AG04449 (cell line): ENCODE results near the gene NOL12.

Experiments used
- CTCF ChIA-PET: fragments of 350-600 bp; formaldehyde crosslinking; extraction: SDS; loops from one replicate; lab custom pipeline; 2021; ENCODE audit warnings: antibody characterized with exemption; lab: Yijun Ruan, JAX
- POLR2A ChIA-PET: fragments of 400-600, 350-600 bp; formaldehyde crosslinking; extraction: SDS; loops from one replicate; lab custom pipeline; 2020; ENCODE audit warnings: antibody characterized with exemption, inconsistent platforms; lab: Yijun Ruan, JAX
- DNase-seq: peaks from one replicate; pipeline ENCODE4 v3.0.0-alpha.2; 2010; ENCODE audit warnings: low read depth, low spot score
- H3K4me3 ChIP-seq: 2 replicates; pipeline ENCODE4 v1.5.1; 2011; ENCODE audit warnings: low read depth, mild to moderate bottlenecking, control low read depth, low read length
- TF ChIP-seq, protein P1 (sequence below): IDR thresholded peaks from one replicate; pipeline ENCODE4 v1.5.1; 2011; ENCODE audit warnings: mild to moderate bottlenecking, moderate library complexity, low read length, control low read depth, inconsistent platforms; ENCODE audit not compliant: insufficient read depth; ENCODE audit errors: missing control alignments

Gene NOL12

DNA sequence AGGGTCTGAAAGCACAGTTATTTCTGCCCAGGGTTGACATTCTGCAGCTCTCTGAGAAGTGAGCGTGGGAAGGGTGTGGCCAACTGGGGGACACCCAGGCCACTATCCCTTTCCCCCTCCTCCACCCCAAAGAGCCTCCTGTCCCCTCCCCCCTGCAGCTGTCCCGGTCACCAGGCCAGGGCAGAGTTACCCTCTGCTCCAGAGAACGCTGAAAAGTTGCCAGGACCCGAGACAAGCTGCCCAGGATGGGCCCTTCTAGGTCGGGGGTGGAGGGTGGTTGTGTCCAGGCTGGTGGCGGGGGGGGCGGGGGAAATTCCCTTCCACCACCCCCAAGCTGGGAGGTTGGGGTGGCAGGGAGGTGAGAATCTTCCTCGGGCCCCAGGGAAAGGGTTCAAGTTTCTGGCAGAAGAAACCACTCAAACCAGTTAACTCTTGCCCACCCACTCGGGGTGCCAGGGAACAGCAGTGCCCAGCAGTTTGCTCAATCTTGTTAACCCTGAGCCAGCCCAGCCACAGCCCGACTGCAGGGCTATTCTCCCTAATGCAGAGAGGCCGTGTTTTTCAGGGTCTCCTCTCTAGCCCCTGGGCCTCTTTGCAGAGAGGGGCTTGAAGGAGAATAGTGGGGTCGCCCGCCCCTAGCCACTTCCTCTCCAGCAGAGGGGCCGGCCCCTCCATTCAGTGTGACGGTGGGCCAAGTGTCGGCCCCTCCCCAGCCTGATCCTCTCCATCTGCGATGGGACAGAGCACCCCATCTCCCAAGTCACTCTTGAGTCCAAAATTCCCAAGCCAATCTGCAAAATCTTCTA is 10.0 kb upstream of the NOL12 start:
- peak overlapping the region; percentile 97 for H3K4me3 ChIP-seq
- ChIA-PET CTCF (interaction anchor here (0.8 to 16.5 kb wide), 8 partner anchors 8 to 69 kb away, joined by 3 to 333 read pairs (median 6); partner anchors contain the start of genes GGA1, SH3BP1 and TRIOBP), POLR2A (interaction anchor here (0.7 to 3.5 kb wide), 18 partner anchors 10 to 1896 kb away, joined by 3 to 52 read pairs (median 6); partner anchors contain the start of genes GGA1, NOL12, PDXP and TRIOBP)
- TF ChIP-seq, protein P1, sequence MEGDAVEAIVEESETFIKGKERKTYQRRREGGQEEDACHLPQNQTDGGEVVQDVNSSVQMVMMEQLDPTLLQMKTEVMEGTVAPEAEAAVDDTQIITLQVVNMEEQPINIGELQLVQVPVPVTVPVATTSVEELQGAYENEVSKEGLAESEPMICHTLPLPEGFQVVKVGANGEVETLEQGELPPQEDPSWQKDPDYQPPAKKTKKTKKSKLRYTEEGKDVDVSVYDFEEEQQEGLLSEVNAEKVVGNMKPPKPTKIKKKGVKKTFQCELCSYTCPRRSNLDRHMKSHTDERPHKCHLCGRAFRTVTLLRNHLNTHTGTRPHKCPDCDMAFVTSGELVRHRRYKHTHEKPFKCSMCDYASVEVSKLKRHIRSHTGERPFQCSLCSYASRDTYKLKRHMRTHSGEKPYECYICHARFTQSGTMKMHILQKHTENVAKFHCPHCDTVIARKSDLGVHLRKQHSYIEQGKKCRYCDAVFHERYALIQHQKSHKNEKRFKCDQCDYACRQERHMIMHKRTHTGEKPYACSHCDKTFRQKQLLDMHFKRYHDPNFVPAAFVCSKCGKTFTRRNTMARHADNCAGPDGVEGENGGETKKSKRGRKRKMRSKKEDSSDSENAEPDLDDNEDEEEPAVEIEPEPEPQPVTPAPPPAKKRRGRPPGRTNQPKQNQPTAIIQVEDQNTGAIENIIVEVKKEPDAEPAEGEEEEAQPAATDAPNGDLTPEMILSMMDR = no peak
- no peak for DNase-seq

DNA sequence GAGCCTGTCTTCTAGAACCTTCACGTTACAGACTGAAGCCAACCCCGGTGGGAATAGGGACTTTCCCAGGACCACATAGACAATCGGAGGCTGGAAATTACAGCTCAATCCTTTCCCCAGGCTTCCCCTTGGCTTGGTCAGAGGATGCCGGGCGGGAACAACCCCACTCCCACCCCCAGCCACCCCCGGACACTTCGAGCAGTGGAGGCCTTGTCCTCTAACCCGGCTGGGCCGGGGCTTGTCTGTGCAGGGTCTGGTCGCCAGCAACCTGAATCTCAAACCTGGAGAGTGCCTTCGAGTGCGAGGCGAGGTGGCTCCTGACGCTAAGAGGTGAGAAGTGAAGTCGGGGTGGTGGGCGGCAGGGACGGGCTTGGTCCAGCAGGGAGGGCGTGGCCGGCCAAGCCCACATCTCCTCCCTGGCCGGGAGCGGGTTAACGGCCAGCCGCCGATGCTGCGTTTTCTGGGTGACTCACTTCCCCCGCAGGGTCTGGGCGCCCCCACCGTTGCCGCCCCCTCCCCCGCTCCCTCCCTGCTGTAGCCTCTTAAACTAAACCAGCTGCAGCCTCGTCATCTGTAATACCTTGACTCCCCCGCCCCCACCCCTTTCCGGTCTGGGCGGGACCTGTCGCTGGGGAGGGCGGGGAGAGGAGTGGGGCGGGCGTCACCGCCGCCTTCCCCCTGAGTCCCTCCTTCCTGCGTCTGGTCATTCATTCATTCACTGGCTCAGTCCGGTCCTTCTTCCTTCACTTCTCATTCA is 9.2 kb upstream of the NOL12 start:
- TF ChIP-seq, protein P1 = no peak
- peak overlapping the region; percentile 97 for H3K4me3 ChIP-seq
- ChIA-PET CTCF (interaction anchor here (0.8 to 16.5 kb wide), 6 partner anchors 9 to 39 kb away, joined by 3 to 333 read pairs (median 12); partner anchors contain the start of genes SH3BP1 and TRIOBP), POLR2A (interaction anchor here (0.6 to 3.5 kb wide), 12 partner anchors 9 to 128 kb away, joined by 3 to 52 read pairs (median 11); partner anchors contain the start of genes GGA1, NOL12 and PDXP)
- DNase-seq = peak; percentile 87

DNA sequence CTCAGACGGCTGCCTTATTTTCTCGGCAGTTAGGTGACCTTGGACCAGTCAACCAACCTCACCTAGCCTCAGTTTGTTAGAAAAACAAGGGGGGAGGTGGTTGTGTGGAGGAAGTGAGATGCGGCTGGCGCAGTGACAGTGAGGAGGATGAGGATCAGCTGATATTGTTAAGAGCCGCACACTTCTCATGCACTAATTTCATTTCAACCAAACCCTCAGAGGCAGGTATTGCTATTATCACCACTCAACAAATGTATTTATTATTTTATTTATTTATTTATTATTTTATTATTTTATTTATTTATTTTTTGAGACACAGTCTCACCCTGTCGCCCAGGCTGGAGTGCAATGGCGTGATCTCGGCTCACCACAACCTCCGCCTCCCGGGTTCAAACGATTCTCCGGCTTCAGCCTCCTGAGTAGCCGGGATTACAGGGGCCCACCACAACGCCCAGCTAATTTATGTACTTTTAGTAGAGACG is 8.6 kb upstream of the NOL12 start:
- CTCF ChIA-PET = interaction anchor here (1.0 to 16.5 kb wide), 2 partner anchors 16 to 39 kb away, joined by 3 to 333 read pairs; partner anchors contain the start of gene SH3BP1
- POLR2A ChIA-PET = interaction anchor here (0.6 to 3.5 kb wide), 7 partner anchors 14 to 69 kb away, joined by 3 to 52 read pairs (median 18); partner anchors contain the start of genes GGA1 and PDXP
- TF ChIP-seq, protein P1 = no peak
- no peak for DNase-seq
- H3K4me3 ChIP-seq = peak overlapping the region; percentile 97

- no peak for DNase-seq
- POLR2A ChIA-PET = interaction anchor here (1.4 kb wide), 1 partner anchor 17 kb away, joined by 6 read pairs; no protein-coding TSS in a partner anchor
- TF ChIP-seq, protein P1 = no peak
- CTCF ChIA-PET = interaction anchor here (1.0 to 16.5 kb wide), 3 partner anchors 17 to 55 kb away, joined by 3 to 333 read pairs (median 33); partner anchors contain the start of gene SH3BP1
- H3K4me3 ChIP-seq = peak overlapping the region; percentile 97
These were observed 7.8 kb upstream of the NOL12 start for GRCh38 chr22:37678372-37678771.

DNA sequence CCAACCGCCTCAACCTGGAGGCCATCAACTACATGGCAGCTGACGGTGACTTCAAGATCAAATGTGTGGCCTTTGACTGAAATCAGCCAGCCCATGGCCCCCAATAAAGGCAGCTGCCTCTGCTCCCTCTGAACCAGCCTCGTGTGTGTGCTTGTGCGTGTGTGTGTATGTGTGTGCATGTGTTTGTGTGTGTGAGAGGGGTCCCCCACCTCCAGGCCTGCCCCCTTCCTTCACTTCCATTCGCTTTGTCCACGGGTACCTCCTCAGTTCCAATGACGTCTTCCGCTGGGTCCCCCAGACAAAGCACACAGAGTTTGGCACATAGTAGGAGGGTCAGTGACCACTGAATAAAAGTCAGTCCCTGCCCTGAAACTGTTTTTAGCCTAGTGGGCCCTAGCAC is 6.5 kb upstream of the NOL12 start:
- CTCF ChIA-PET = interaction anchor here (0.7 to 16.5 kb wide), 5 partner anchors 20 to 130 kb away, joined by 3 to 333 read pairs (median 33); partner anchors contain the start of genes PDXP and SH3BP1
- TF ChIP-seq, protein P1 = no peak
- POLR2A ChIA-PET = interaction anchor here (1.4 to 4.3 kb wide), 7 partner anchors 10 to 73 kb away, joined by 4 to 49 read pairs (median 14); partner anchors contain the start of gene PDXP
- no peak overlapping the region; the same call in 1 of the 2 replicates for H3K4me3 ChIP-seq
- no peak for DNase-seq
